ENCODE results near the gene GALT. TPM values are rescaled to one million over a fixed set of nuclear protein-coding genes. Genes with fewer than 3 reads are reported as not detected.

GALT gene
- total RNA-seq, 1 donor from 2014 or later = 52.5 TPM

DNA sequence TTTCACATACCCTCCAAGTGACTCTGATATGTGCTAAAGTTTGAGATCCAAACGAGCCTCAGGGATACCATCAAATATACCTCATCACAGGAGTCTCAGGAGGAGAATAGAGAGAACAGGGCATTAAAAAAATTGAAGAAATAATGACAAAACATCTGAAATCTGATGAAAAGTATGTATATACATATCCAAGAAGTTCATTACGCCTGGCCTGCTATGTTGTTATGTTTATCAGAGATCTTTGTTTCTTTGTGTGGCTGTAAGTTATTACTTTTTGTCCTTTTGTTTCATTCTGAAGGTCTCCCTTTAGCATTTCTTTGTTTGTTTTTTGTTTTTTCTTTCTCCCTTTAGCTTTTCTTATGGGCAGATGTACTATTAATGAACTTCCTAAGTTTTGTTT, 47.1 kb downstream of the GALT start:
- H3K27me3 ChIP-seq = no peaks in the 10 kb centered on the region
- DNase-seq (ENCODE audit: extremely low spot score in 2 of 2) = no peak
- H3K9me3 ChIP-seq = no peaks in the 10 kb centered on the region
- H3K27ac ChIP-seq = no peak overlapping the region
- H3K36me3 ChIP-seq = no peaks in the 10 kb centered on the region
- no peak for TF ChIP-seq CTCF (IDR thresholded peaks at IDR 0.05)
- TF ChIP-seq POLR2A (IDR thresholded peaks at IDR 0.05) = no peak
- no peak for TF ChIP-seq POLR2AphosphoS5 (IDR thresholded peaks at IDR 0.05; ENCODE audit: insufficient read depth in 1 of 2, low read depth in 1 of 2)
- no peak overlapping the region for H3K4me3 ChIP-seq
- intact Hi-C loops (cut with DNase I) = no loop called here
- H3K4me1 ChIP-seq = peaks cover 4% of the 10 kb centered on the region

GRCh38 chr9:34694811-34695210, 48.3 kb downstream of the GALT start:
- H3K27ac ChIP-seq = no peak overlapping the region
- no peak overlapping the region for H3K4me3 ChIP-seq
- H3K36me3 ChIP-seq = no peaks in the 10 kb centered on the region
- TF ChIP-seq POLR2A (IDR thresholded peaks at IDR 0.05) (no peak), POLR2AphosphoS5 (IDR thresholded peaks at IDR 0.05; ENCODE audit: insufficient read depth in 1 of 2, low read depth in 1 of 2) (no peak), CTCF (IDR thresholded peaks at IDR 0.05) (no peak)
- H3K9me3 ChIP-seq = no peaks in the 10 kb centered on the region
- intact Hi-C loops (cut with DNase I) = no loop called here
- H3K4me1 ChIP-seq = no peaks in the 10 kb centered on the region
- H3K27me3 ChIP-seq = no peaks in the 10 kb centered on the region
- no peak for DNase-seq (ENCODE audit: extremely low spot score in 2 of 2)

Small RNA genes lying within 50 kb of the gene (small RNA-seq; reads per million reads assigned to genes)
- gene CCL27 = not detected

Other genes starting within 250 kb of the GALT start
- gene FAM219A, start 188.1 kb upstream of the GALT start, total RNA-seq = 9.3 TPM
- not detected for gene DNAI1, start 187.9 kb upstream of the GALT start, total RNA-seq
- gene ENHO, start 123.7 kb upstream of the GALT start, total RNA-seq = not detected
- 8.3 TPM for gene CNTFR, start 57.0 kb upstream of the GALT start, total RNA-seq
- 31.4 TPM for gene RPP25L, start 34.6 kb upstream of the GALT start, total RNA-seq
- 78.6 TPM for gene DCTN3, start 26.2 kb upstream of the GALT start, total RNA-seq
- gene ARID3C, start 17.6 kb upstream of the GALT start, total RNA-seq = not detected
- gene SIGMAR1, start 8.9 kb upstream of the GALT start, total RNA-seq = 79.3 TPM
- gene IL11RA, start 5.5 kb downstream of the GALT start, total RNA-seq = 30.7 TPM
- not detected for gene CCL27, start 16.0 kb downstream of the GALT start, total RNA-seq
- gene CCL19, start 44.6 kb downstream of the GALT start, total RNA-seq = 3.7 TPM
- gene CCL21, start 63.5 kb downstream of the GALT start, total RNA-seq = 174 TPM

Data from vagina (tissue), 2 donors.